NCI-H748 (cell line): ENCODE results near the gene ZIC1.

Source experiments
- DNase-seq: peaks from one replicate; lab custom pipeline; 2025; ENCODE audit not compliant: unreplicated experiment; lab: John Stamatoyannopoulos, UW

ZIC1 gene

DNA sequence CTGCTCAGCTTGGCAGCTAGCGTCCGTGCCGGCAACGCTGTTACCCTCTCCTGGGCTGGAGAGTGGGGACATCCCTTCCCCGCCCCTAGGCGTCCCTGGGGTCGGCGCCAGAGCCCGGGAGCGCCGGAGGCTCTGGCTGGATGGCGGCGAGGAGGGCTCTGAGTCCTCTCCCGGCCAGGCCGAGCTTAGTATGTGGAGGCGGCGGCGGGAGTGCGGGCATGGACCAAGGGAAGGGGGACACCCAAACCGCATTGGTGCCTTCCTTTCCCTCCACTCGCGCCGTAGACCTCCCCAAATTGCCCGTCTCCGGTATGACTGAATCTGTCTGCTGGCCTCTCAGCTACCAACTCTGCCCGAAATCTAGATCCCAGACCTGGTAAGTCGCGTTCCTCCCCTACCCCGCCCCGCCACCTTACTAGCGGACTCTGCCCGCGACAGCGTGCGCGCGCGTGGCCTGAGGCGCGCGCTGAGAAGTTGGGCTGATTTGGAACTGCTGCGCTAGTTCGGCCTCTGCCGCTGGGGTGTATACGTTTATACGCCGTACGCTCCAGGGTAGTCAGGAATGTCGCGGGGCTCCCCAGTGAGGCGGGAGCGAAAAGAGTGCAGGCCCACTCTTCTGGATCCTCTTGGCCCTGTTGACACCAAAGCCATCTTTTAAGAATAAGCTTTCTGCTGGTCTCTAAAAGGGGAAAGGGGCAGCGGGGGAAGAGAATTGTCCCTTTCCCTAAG, 12.2 kb downstream of the ZIC1 start:
- DNase-seq: no peak

- DNase-seq: no peak
These were observed 13.0 kb downstream of the ZIC1 start for GRCh38 chr3:147422196-147422595.

GRCh38 chr3:147422601-147423536, 13.7 kb downstream of the ZIC1 start:
- DNase-seq: no peak

DNA sequence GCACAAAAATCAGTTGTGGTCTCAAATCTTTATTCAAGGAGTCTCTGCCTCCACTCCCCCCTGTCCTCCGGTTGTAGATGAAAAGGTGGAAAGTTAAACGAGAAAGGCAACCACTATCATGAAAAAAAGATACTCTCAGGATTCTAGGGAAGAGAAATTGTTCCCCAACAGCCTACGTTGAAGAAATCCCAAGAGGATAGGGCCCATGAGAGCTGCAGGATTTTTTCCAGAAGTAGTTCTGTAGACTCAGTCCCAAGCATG, 14.3 kb downstream of the ZIC1 start:
- DNase-seq: no peak

DNA sequence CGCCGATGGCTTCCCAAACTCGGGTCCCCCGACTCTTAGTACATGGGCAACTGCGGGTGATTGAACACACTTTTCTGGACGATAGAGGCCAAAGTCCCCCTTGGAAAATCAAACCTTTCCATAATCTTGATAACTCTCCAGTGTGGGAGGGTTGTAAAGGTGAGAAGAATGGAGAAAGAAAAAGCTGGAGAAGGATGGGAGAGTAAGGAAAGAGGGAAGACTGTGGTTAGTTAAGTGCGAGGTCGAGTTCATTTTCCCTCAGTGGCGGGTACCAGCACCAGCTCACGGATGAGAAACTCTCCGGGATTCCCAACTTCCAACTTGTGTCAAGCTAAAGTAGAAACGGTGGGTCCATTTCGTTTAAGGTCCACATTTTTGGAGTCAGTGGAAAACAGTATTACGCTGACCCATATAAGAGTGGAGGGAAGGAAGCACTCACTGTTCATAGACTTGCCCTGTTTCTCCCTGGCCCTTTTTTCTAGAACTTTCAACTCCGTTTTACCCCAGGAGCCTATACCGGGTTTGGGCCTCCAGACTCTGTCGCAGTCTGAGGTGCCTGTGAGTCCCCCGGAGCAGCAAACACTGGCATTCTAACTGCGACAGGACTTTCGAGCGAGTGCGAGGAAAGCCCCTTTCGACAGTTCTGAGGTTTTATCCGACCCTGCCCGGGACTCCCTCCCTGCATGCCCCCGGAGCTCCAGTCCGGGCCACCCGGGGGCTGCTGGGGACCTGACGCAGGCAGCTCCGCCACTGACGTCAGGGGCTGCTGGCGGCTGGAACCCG, 14.8 kb downstream of the ZIC1 start:
- DNase-seq: no peak

DNA sequence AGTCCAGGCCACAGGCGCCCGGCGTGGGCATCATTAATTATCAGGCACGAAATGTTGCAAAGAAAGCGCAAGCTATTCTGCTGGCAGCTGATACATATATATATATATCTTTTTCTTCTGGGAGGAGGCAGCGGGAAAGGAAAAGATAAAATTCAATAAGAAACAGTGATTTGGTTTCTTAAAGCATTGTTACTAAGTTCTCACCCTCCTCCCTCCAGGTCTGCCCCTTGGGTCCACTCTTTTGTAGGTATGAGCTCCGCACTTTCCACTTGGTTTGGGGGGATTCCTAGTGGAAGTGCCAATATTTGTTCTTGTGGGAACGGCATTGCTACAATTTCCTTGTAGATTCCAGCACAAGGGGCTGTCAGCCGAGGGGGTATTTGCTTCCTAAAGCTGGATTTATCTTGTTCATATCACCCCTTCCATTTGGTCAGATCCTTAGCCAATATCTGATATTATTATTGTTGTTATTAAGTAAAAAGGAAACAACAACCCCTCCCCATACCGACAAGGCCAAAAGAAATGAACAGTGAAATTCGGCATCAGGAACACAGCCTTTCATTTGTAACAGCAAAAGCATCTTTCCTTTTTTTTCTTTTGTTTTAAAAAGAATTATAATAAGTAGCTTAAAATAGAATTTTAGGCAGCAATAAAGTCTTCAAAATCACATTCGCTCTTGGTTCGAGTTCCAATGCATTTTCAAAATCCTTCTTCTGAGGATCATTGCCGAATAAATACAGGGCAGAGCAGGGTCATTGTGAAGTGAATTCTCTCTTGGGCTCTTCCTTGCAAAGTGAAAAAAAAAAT, 15.6 kb downstream of the ZIC1 start:
- DNase-seq: no peak

GRCh38 chr3:147425388-147425850, 16.3 kb downstream of the ZIC1 start:
- DNase-seq: no peak

GRCh38 chr3:147426931-147427330, 17.8 kb downstream of the ZIC1 start:
- no peak for DNase-seq

DNA sequence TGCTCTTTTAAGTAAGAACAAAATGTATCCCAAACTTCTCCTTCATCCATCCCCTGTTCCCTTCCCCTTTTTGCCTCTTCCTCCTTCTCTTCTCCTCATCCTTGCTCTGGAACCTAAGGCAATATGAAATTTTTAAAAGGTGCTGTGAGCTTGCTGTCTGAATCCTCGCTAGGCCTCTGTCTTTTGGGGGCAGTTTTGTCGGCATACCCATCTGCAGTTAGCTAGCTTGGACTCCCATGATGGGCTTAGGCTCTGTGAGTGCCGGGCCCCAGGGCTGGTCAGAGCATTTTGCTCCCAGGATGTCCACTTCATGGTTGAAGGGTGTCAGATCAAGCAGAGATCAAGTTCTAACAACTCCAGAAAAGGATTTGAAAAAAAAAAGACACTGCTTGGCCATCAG, 18.6 kb downstream of the ZIC1 start:
- DNase-seq: no peak

DNA sequence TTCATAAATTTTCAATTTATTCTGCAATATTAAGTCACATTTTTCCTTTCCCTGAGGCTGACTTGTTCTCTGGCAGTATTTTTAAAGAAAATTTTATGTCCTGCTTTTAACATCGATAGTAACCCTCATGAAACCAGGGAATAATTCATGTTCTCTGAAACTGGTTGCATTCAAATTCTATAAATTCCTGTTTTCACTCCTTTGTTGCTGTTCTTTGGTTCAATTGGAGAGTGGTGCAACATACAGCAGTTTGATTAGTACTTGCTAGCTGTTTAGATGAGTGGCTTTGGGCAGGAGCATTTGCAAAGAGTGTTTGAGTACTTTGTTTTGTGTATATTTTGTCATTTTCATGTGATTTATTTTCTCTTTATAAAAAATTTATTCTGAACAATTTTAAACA, 19.2 kb downstream of the ZIC1 start:
- no peak for DNase-seq

GRCh38 chr3:147428754-147429153, 19.6 kb downstream of the ZIC1 start:
- DNase-seq: no peak

DNA sequence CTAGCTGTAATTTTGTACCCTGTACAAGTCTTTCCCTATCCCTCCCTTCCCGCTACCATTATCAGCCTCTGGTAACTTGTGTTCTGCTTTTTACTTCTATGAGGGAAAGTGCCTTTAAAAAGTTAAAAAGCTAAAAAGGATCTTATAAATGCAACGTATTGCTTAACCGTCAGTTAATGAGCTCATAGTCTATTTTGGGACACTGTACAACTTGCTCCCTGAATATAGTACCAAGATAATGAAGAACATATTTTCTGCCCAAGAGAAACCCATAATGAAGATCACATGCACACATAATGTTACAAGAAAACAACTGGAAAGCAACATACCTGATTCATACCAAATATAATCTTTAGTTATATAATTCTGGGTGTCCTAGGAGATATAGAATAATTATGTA, 22.6 kb downstream of the ZIC1 start:
- no peak for DNase-seq

- DNase-seq: no peak
These were observed 38.1 kb downstream of the ZIC1 start for GRCh38 chr3:147447224-147447623.

- DNase-seq: no peak
These were observed 40.5 kb downstream of the ZIC1 start for GRCh38 chr3:147449669-147450068.

DNA sequence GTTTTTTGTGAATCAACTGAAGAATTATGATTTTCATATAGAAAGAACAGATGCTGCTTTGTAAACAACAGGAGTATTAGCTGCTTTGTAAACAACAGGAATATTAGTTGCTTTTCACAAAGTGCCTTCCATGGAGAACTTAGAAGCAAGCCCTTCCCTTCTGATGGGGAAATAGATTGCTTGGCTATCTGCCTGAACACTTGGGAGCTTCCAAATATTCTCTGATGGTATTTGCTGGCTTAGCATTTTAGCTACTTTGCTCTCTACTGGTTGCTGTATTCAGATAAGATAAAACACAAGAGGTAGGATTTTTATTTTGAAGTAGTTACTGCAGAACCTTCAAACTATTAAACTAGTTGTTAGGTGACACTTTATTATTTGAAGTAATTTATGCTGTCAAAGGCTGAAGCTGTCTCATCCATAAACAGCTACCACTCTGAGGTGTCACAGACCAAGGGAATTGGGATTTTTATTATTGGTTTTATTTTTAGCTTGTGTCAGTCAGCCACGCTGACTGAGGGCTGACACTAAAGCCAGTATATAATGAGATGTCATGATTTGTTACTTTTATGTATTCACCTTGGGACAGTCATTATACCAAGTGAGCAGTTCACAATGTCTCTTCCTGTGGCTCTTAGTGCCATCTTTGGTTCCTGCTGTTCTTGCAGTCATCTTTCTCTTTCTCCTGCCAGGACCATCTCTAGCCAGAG, 50.0 kb downstream of the ZIC1 start:
- no peak for DNase-seq

- DNase-seq: no peak
These were observed 53.7 kb downstream of the ZIC1 start for GRCh38 chr3:147462856-147463255.
